Osteoblast (primary cell): ENCODE results near the gene DLST. TPM values are rescaled to one million over a fixed set of nuclear protein-coding genes. Genes with fewer than 3 reads are reported as not detected.
A peak's percentile ranks its signal among the peaks of the same experiment; 100 is the strongest.

ENCODE experiments used
- DNase-seq: peaks from one replicate; pipeline ENCODE4 v3.0.0; 2011; ENCODE audit warnings: low spot score, mixed read lengths; ENCODE audit not compliant: insufficient read length; ENCODE audit errors: missing footprints
- H2AFZ ChIP-seq: 2 replicates; pipeline ENCODE4 v1.6.0; 2011; ENCODE audit warnings: mild to moderate bottlenecking, low read length
- H3K27ac ChIP-seq: 2 replicates; pipeline ENCODE4 v1.5.1; 2011; ENCODE audit warnings: mild to moderate bottlenecking, low read depth, low read length, moderate library complexity
- H3K27me3 ChIP-seq: 2 replicates; pipeline ENCODE4 v1.6.0; 2012; ENCODE audit warnings: mild to moderate bottlenecking, control low read depth, inconsistent platforms, low read length, moderate library complexity; ENCODE audit not compliant: insufficient read depth
- H3K36me3 ChIP-seq: 2 replicates; pipeline ENCODE4 v1.5.1; 2011; ENCODE audit warnings: mild to moderate bottlenecking, low read length, control low read depth, moderate library complexity; ENCODE audit not compliant: insufficient read depth
- H3K4me1 ChIP-seq: 2 replicates; pipeline ENCODE4 v1.5.1; 2011; ENCODE audit warnings: mild to moderate bottlenecking, low read length, control low read depth, moderate library complexity; ENCODE audit not compliant: insufficient read depth
- H3K4me2 ChIP-seq: 2 replicates; pipeline ENCODE4 v1.6.0; 2011; ENCODE audit warnings: mild to moderate bottlenecking, low read length; ENCODE audit not compliant: insufficient read depth
- H3K4me3 ChIP-seq: fragments of 200-600 bp; sonication (generic); 3 replicates; pipeline ENCODE4 v1.5.1; 2012; ENCODE audit warnings: mild to moderate bottlenecking, low read length, inconsistent platforms; ENCODE audit not compliant: insufficient read depth
- H3K79me2 ChIP-seq: 2 replicates; pipeline ENCODE4 v1.6.0; 2012; ENCODE audit warnings: mild to moderate bottlenecking, low read length, control low read depth, inconsistent platforms; ENCODE audit not compliant: insufficient read depth
- H3K9me3 ChIP-seq: 2 replicates; pipeline ENCODE4 v1.5.1; 2011; ENCODE audit warnings: low read depth, low read length, control low read depth
- H4K20me1 ChIP-seq: 2 replicates; pipeline ENCODE4 v1.6.0; 2012; ENCODE audit warnings: mild to moderate bottlenecking, low read length, control low read depth; ENCODE audit not compliant: insufficient read depth
- total RNA-seq: library from RNA; depleted of rRNA; stranded (reverse); fragments of >200 nt; gene quantifications from 2 replicates; pipeline ENCODE4 v1.2.3, GENCODE V29; 2012
- TF ChIP-seq, protein P1 (sequence below): IDR thresholded peaks from 2 replicates; pipeline ENCODE4 v1.5.1; 2011; ENCODE audit warnings: mild to moderate bottlenecking, low read depth, low read length, moderate library complexity; ENCODE audit errors: extremely low read depth

The DLST gene
- total RNA-seq, 1 donor = 69.8 TPM

DNA sequence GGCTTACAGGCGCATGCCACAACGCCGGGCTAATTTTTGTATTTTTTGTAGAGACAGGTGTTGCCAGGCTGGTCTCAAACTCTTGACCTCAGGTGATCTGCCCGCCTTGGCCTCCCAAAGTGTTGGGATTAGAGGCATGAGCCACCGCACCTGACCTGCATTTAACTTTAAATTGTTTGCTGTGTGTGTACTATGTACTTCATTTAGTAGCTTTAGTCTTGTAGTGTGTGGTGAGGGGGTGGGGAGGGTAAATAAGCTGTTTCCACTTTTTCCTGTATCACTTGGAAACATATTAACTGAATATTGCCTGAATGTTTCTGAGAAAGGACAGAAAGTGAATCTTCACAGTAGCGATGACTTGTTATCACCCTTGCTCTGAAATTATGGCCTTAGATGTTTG, 8.5 kb downstream of the DLST start:
- DNase-seq = no peak
- Histone ChIP-seq H3K79me2 (peaks cover 58% of the 10 kb centered on the region), H3K4me2 (no peak overlapping the region), H4K20me1 (peaks cover 34% of the 10 kb centered on the region), H3K4me3 (no peak overlapping the region), H3K27me3 (no peaks in the 10 kb centered on the region), H3K4me1 (peaks cover 45% of the 10 kb centered on the region), H3K36me3 (peaks cover 51% of the 10 kb centered on the region), H3K27ac (no peak overlapping the region), H3K9me3 (no peaks in the 10 kb centered on the region), H2AFZ (no peak overlapping the region)
- TF ChIP-seq, protein P1, sequence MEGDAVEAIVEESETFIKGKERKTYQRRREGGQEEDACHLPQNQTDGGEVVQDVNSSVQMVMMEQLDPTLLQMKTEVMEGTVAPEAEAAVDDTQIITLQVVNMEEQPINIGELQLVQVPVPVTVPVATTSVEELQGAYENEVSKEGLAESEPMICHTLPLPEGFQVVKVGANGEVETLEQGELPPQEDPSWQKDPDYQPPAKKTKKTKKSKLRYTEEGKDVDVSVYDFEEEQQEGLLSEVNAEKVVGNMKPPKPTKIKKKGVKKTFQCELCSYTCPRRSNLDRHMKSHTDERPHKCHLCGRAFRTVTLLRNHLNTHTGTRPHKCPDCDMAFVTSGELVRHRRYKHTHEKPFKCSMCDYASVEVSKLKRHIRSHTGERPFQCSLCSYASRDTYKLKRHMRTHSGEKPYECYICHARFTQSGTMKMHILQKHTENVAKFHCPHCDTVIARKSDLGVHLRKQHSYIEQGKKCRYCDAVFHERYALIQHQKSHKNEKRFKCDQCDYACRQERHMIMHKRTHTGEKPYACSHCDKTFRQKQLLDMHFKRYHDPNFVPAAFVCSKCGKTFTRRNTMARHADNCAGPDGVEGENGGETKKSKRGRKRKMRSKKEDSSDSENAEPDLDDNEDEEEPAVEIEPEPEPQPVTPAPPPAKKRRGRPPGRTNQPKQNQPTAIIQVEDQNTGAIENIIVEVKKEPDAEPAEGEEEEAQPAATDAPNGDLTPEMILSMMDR = no peak

DNA sequence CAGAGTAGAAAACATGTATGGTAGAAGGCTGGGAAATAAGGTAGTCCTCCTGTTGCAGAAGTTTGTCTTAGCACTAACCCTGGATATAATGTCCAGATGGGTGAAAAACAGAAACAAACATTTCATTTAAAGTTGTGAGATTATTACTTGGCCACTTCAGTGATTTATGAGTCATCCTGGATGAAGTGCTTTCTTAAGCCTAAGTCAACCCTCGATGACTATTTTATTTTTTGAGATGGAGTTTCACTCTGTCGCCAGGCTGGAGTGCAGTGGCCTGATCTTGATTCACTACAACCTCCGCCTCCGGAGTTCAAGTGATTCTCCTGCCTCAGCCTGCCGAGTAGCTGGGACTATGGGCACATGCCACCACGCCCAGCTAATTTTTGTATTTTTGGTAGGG, 10.2 kb downstream of the DLST start:
- H3K27ac ChIP-seq = peak overlapping the region; percentile 55
- peaks cover 29% of the 10 kb centered on the region for H3K4me1 ChIP-seq
- H2AFZ ChIP-seq = no peak overlapping the region
- peaks cover 67% of the 10 kb centered on the region for H3K36me3 ChIP-seq
- DNase-seq = peak; percentile 35
- peaks cover 58% of the 10 kb centered on the region for H3K79me2 ChIP-seq
- H3K9me3 ChIP-seq = no peaks in the 10 kb centered on the region
- no peak overlapping the region for H3K4me3 ChIP-seq
- H4K20me1 ChIP-seq = peaks cover 24% of the 10 kb centered on the region
- TF ChIP-seq, protein P1 = no peak
- H3K27me3 ChIP-seq = no peaks in the 10 kb centered on the region
- H3K4me2 ChIP-seq = peak overlapping the region; percentile 29

DNA sequence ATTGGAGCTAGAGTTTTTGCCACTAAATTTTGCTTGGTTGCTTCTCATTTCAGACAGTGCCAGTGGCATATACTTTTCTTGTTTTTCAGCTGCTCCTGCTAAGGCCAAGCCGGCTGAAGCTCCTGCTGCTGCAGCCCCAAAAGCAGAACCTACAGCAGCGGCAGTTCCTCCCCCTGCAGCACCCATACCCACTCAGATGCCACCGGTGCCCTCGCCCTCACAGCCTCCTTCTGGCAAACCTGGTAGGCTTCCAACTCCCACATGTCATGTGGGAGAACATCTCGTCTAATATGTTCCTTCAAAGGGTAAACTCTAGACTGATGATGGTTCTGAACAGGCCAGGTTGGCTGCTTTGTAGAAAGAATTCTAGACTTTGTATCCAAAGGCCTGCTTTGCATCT, 11.0 kb downstream of the DLST start:
- Histone ChIP-seq H3K27me3 (no peaks in the 10 kb centered on the region), H3K79me2 (peaks cover 53% of the 10 kb centered on the region), H3K4me1 (peaks cover 26% of the 10 kb centered on the region), H4K20me1 (peaks cover 19% of the 10 kb centered on the region), H2AFZ (no peak overlapping the region), H3K36me3 (peaks cover 69% of the 10 kb centered on the region), H3K27ac (no peak overlapping the region), H3K4me2 (no peak overlapping the region), H3K4me3 (no peak overlapping the region), H3K9me3 (no peaks in the 10 kb centered on the region)
- DNase-seq = no peak
- TF ChIP-seq, protein P1 = no peak

DNA sequence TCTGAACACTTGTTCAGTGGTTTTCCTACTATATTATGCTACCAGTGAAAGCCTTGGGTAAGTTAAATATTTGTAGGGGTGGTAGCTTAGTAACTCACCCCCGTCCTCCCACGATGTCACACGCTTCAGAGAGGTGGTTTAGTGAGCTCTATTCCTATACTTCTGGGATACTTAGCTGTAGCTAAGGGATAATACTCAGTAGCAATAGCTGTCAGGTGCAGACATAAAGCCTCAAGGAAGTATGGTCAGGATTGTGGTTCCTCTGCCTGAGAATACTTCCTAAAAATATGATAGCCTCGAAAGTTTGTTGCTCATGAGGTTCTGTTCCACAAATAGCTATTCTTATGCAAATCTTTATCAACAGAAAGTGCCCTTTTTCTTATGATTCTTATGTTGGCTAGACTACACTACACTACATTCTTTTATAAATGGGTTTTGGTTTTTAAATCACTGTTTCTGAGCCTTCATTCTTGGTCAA, 11.9 kb downstream of the DLST start:
- Histone ChIP-seq H3K4me2 (no peak overlapping the region), H3K27ac (no peak overlapping the region), H2AFZ (no peak overlapping the region), H3K27me3 (no peaks in the 10 kb centered on the region), H3K9me3 (no peaks in the 10 kb centered on the region), H3K36me3 (peaks cover 78% of the 10 kb centered on the region), H3K4me3 (no peak overlapping the region), H3K79me2 (peaks cover 44% of the 10 kb centered on the region), H4K20me1 (peaks cover 10% of the 10 kb centered on the region), H3K4me1 (peaks cover 17% of the 10 kb centered on the region)
- DNase-seq = no peak
- TF ChIP-seq, protein P1 = no peak
